Gastroesophageal sphincter (tissue), 3 donors: ENCODE measurements around the gene ACOT7.

ENCODE experiments used
- CTCF ChIP-seq, 4 experiments: fragments of 200-600 bp in 2 of 4; fragments of 450-650 bp in 2 of 4; sonication (generic) in 1 of 4; IDR thresholded peaks; one replicate each; pipeline ENCODE4 v1.5.1; 2017 to 2019; ENCODE audit warnings: antibody characterized with exemption in 4 of 4, mild to moderate bottlenecking in 2 of 4, moderate library complexity in 2 of 4
- POLR2A ChIP-seq, 2 donors: fragments of 450-650 bp; IDR thresholded peaks; one replicate each; pipeline ENCODE4 v1.6.1; 2017; ENCODE audit warnings: antibody characterized with exemption in 2 of 2, mild to moderate bottlenecking in 2 of 2, moderate library complexity in 1 of 2
- POLR2AphosphoS5 ChIP-seq: sonication (generic); formaldehyde crosslinking; IDR thresholded peaks from one replicate; pipeline ENCODE4 v1.6.1; 2017; ENCODE audit warnings: antibody characterized with exemption

- no peak for TF ChIP-seq CTCF (IDR thresholded peaks at IDR 0.05)
- TF ChIP-seq POLR2AphosphoS5 = no peak
- no peak for TF ChIP-seq POLR2A (IDR thresholded peaks at IDR 0.05)
Observed at GRCh38 chr1:6266641-6267040, 126.9 kb downstream of the ACOT7 start.
